ENCODE results near the gene UNC5C.
"Not testable (repeated sequence)": the region's sequence is repeated elsewhere in the genome, so short reads cannot be mapped to it uniquely, and the experiment has no call there.

Gene UNC5C

GRCh38 chr4:95141361-95141760, 407.4 kb downstream of the UNC5C start:
- in situ Hi-C loops (cut with MboI; ENCODE audit: low sequenced_read_pairs): no loop called here

GRCh38 chr4:95139424-95139823, 409.3 kb downstream of the UNC5C start:
- in situ Hi-C loops (cut with MboI; ENCODE audit: low sequenced_read_pairs): not testable (repeated sequence)

GRCh38 chr4:95134016-95134415, 414.8 kb downstream of the UNC5C start:
- in situ Hi-C loops (cut with MboI; ENCODE audit: low sequenced_read_pairs): not testable (repeated sequence)

- in situ Hi-C loops (cut with MboI; ENCODE audit: low sequenced_read_pairs): no loop called here
These were observed 418.9 kb downstream of the UNC5C start for GRCh38 chr4:95129821-95130311.

GRCh38 chr4:95129031-95129430, 419.7 kb downstream of the UNC5C start:
- in situ Hi-C loops (cut with MboI; ENCODE audit: low sequenced_read_pairs): no loop called here

- in situ Hi-C loops (cut with MboI; ENCODE audit: low sequenced_read_pairs): no loop called here
These were observed 423.8 kb downstream of the UNC5C start for GRCh38 chr4:95124906-95125504.

- in situ Hi-C loops (cut with MboI; ENCODE audit: low sequenced_read_pairs): no loop called here
These were observed 426.8 kb downstream of the UNC5C start for GRCh38 chr4:95122001-95122400.

GRCh38 chr4:95120456-95120855, 428.3 kb downstream of the UNC5C start:
- in situ Hi-C loops (cut with MboI; ENCODE audit: low sequenced_read_pairs): no loop called here

- in situ Hi-C loops (cut with MboI; ENCODE audit: low sequenced_read_pairs): no loop called here
These were observed 430.3 kb downstream of the UNC5C start for GRCh38 chr4:95118497-95118896.

GRCh38 chr4:95114521-95114920, 434.3 kb downstream of the UNC5C start:
- in situ Hi-C loops (cut with MboI; ENCODE audit: low sequenced_read_pairs): no loop called here
